GM12864 (cell line): ENCODE measurements around the gene SMIM41.

Experiments
- DNase-seq: peaks from one replicate; pipeline ENCODE4 v3.0.0-alpha.2; 2011; ENCODE audit warnings: low read depth
- H3K4me3 ChIP-seq: 2 replicates; pipeline ENCODE4 v1.5.1; 2011; ENCODE audit warnings: mild to moderate bottlenecking, low read depth, low read length, control low read depth
- CTCF ChIP-seq: IDR thresholded peaks from 2 replicates; pipeline ENCODE4 v1.5.1; 2011; ENCODE audit warnings: low read depth, mild to moderate bottlenecking, moderate library complexity, low read length, control low read depth, inconsistent platforms; ENCODE audit errors: missing control alignments

Gene SMIM41

GRCh38 chr12:52145228-52146088 lies 66.0 kb downstream of the SMIM41 start:
- H3K4me3 ChIP-seq: no peak overlapping the region
- no peak for TF ChIP-seq CTCF
- no peak for DNase-seq

GRCh38 chr12:52146089-52146821 lies 66.8 kb downstream of the SMIM41 start:
- no peak overlapping the region for H3K4me3 ChIP-seq
- DNase-seq: no peak
- no peak for TF ChIP-seq CTCF

GRCh38 chr12:52146822-52147366 lies 67.4 kb downstream of the SMIM41 start:
- no peak overlapping the region for H3K4me3 ChIP-seq
- DNase-seq: no peak
- no peak for TF ChIP-seq CTCF

GRCh38 chr12:52147367-52147963 lies 68.0 kb downstream of the SMIM41 start:
- H3K4me3 ChIP-seq: no peak overlapping the region
- TF ChIP-seq CTCF: no peak
- no peak for DNase-seq

- no peak overlapping the region for H3K4me3 ChIP-seq
- DNase-seq: no peak
- no peak for TF ChIP-seq CTCF
Observed at GRCh38 chr12:52147964-52148463, 68.5 kb downstream of the SMIM41 start.

GRCh38 chr12:52148464-52149181 lies 69.1 kb downstream of the SMIM41 start:
- TF ChIP-seq CTCF: no peak
- H3K4me3 ChIP-seq: no peak overlapping the region
- no peak for DNase-seq
